Mesenchymal stem cell (in vitro differentiated cells and primary cell): ENCODE data around the gene CAPZB.
A peak's percentile ranks its signal among the peaks of the same experiment; 100 is the strongest.

Experiments
- DNase-seq: peaks from one replicate; pipeline ENCODE4 v3.0.0-alpha.2; 2013
- H2AFZ ChIP-seq: one replicate; pipeline ENCODE4 v1.6.1; 2013; ENCODE audit warnings: low read depth, mild to moderate bottlenecking, control low read depth, inconsistent platforms, low read length, moderate library complexity
- H2AK5ac ChIP-seq: 2 replicates; pipeline ENCODE4 v1.6.1; 2013; ENCODE audit warnings: low read length, moderate library complexity, mild to moderate bottlenecking, inconsistent platforms; ENCODE audit not compliant: severe bottlenecking
- H2BK120ac ChIP-seq: one replicate; pipeline ENCODE4 v1.6.1; 2013; ENCODE audit warnings: low read depth, mild to moderate bottlenecking, inconsistent platforms, low read length, moderate library complexity
- H2BK12ac ChIP-seq, 2 experiments: one replicate each; pipeline ENCODE4 v1.6.1; 2013; ENCODE audit warnings: inconsistent platforms in 2 of 2, low read length in 2 of 2, mild to moderate bottlenecking in 2 of 2, moderate library complexity in 2 of 2, control low read depth in 1 of 2
- H2BK15ac ChIP-seq: one replicate; pipeline ENCODE4 v1.6.1; 2013; ENCODE audit warnings: mild to moderate bottlenecking, low read depth, inconsistent platforms; ENCODE audit not compliant: poor library complexity, severe bottlenecking
- H2BK5ac ChIP-seq: 2 replicates; pipeline ENCODE4 v1.6.1; 2013; ENCODE audit warnings: low read depth, mild to moderate bottlenecking, low read length, control low read depth, inconsistent platforms; ENCODE audit not compliant: poor library complexity, severe bottlenecking
- H3K14ac ChIP-seq, 2 experiments: one replicate each; pipeline ENCODE4 v1.6.1; 2013; ENCODE audit warnings: inconsistent platforms in 2 of 2, low read length in 2 of 2, control low read depth in 1 of 2, mild to moderate bottlenecking in 1 of 2, moderate library complexity in 1 of 2
- H3K18ac ChIP-seq, 2 experiments: one replicate each; pipeline ENCODE4 v1.6.1; 2013; ENCODE audit warnings: inconsistent platforms in 2 of 2, low read length in 2 of 2, control low read depth in 1 of 2, low read depth in 1 of 2, mild to moderate bottlenecking in 1 of 2
- H3K23ac ChIP-seq, 2 experiments: one replicate each; pipeline ENCODE4 v1.6.1; 2013; ENCODE audit warnings: inconsistent platforms in 2 of 2, low read length in 2 of 2, mild to moderate bottlenecking in 2 of 2, moderate library complexity in 2 of 2, control low read depth in 1 of 2
- H3K27ac ChIP-seq: 2 replicates; pipeline ENCODE4 v1.5.1; 2013; ENCODE audit warnings: mild to moderate bottlenecking, moderate library complexity, low read length, control low read depth, inconsistent platforms; ENCODE audit not compliant: poor library complexity, severe bottlenecking
- H3K27me3 ChIP-seq, 2 experiments: 2 replicates each; pipeline versions ENCODE4 v1.6.1 to v1.7.0; 2013; ENCODE audit warnings: low read length in 2 of 2, mild to moderate bottlenecking in 2 of 2, moderate library complexity in 2 of 2, control low read depth in 1 of 2, inconsistent platforms in 1 of 2; ENCODE audit not compliant: control insufficient read depth in 1 of 2, insufficient read depth in 1 of 2
- H3K36me3 ChIP-seq, 2 experiments: 2 replicates each; pipeline versions ENCODE4 v1.6.1 to v1.7.0; 2013; ENCODE audit warnings: low read length in 2 of 2, control low read depth in 1 of 2, inconsistent platforms in 1 of 2, low read depth in 1 of 2, mild to moderate bottlenecking in 1 of 2; ENCODE audit not compliant: insufficient read depth in 2 of 2, control insufficient read depth in 1 of 2
- H3K4ac ChIP-seq, 2 experiments: one replicate each; pipeline ENCODE4 v1.6.1; 2013; ENCODE audit warnings: inconsistent platforms in 2 of 2, low read length in 2 of 2, mild to moderate bottlenecking in 2 of 2, moderate library complexity in 2 of 2, control low read depth in 1 of 2, low read depth in 1 of 2
- H3K4me1 ChIP-seq: 2 replicates; pipeline ENCODE4 v1.6.1; 2013; ENCODE audit warnings: low read depth, low read length, control low read depth; ENCODE audit not compliant: control insufficient read depth, insufficient read depth
- H3K4me2 ChIP-seq: 2 replicates; pipeline ENCODE4 v1.6.1; 2013; ENCODE audit warnings: low read length, mild to moderate bottlenecking, inconsistent platforms; ENCODE audit not compliant: poor library complexity, severe bottlenecking
- H3K4me3 ChIP-seq, 2 experiments: 2 replicates each; pipeline versions ENCODE4 v1.5.1 to v1.7.0; 2013; ENCODE audit warnings: low read length in 2 of 2, mild to moderate bottlenecking in 2 of 2, control low read depth in 1 of 2, low read depth in 1 of 2; ENCODE audit not compliant: insufficient read depth in 1 of 2
- H3K79me1 ChIP-seq: replicated peaks from 2 replicates; pipeline ENCODE4 v1.6.1; 2013; ENCODE audit warnings: mild to moderate bottlenecking, control low read depth, low read length, inconsistent platforms; ENCODE audit not compliant: poor library complexity, severe bottlenecking
- H3K9ac ChIP-seq: 2 replicates; pipeline ENCODE4 v1.7.0; 2013; ENCODE audit warnings: mild to moderate bottlenecking, low read length, moderate library complexity
- H3K9me3 ChIP-seq: 2 replicates; pipeline ENCODE4 v1.7.0; 2013; ENCODE audit warnings: mild to moderate bottlenecking, low read length; ENCODE audit not compliant: control insufficient read depth
- H4K8ac ChIP-seq: one replicate; pipeline ENCODE4 v1.6.1; 2013; ENCODE audit warnings: inconsistent platforms, mild to moderate bottlenecking, low read length, moderate library complexity
- H4K91ac ChIP-seq: one replicate; pipeline ENCODE4 v1.6.1; 2013; ENCODE audit warnings: mild to moderate bottlenecking, low read length, inconsistent platforms
- WGBS: methylation state at CpG from one replicate; pipeline ENCODE4 v1.1.7; 2013; ENCODE audit warnings: mixed read lengths; 5-methylcytosine and 5-hydroxymethylcytosine counted together

The CAPZB gene

GRCh38 chr1:19432943-19433718, 52.2 kb downstream of the CAPZB start:
- H2BK15ac ChIP-seq: no peak overlapping the region
- H2AK5ac ChIP-seq: no peak overlapping the region
- no peak overlapping the region for H4K91ac ChIP-seq
- no peaks in the 10 kb centered on the region for H3K9me3 ChIP-seq
- peak overlapping the region; percentile 3 to 43 for H2BK12ac ChIP-seq
- H3K4me3 ChIP-seq: no peak overlapping the region
- H3K23ac ChIP-seq: no peak overlapping the region
- peak overlapping the region in 1 of 2 experiments; percentile 20 for H3K4ac ChIP-seq
- H2AFZ ChIP-seq: no peak overlapping the region
- no peak overlapping the region for H4K8ac ChIP-seq
- no peaks in the 10 kb centered on the region for H3K27me3 ChIP-seq
- peak overlapping the region; percentile 18 to 41 for H3K18ac ChIP-seq
- H3K14ac ChIP-seq: no peak overlapping the region
- DNase-seq: peak; percentile 71
- peaks cover 4% of the 10 kb centered on the region for H3K79me1 ChIP-seq
- 69% methylated on average over 13 of the region's 15 CpGs for WGBS
- H2BK5ac ChIP-seq: no peak overlapping the region
- H3K4me1 ChIP-seq: peaks cover 38% of the 10 kb centered on the region
- no peak overlapping the region for H2BK120ac ChIP-seq
- H3K9ac ChIP-seq: peak overlapping the region; percentile 20
- peaks cover 7 to 29% of the 10 kb centered on the region in 2 experiments for H3K36me3 ChIP-seq
- H3K4me2 ChIP-seq: no peak overlapping the region
- peak overlapping the region; percentile 29 for H3K27ac ChIP-seq

- H2BK15ac ChIP-seq: peak overlapping the region; percentile 77
Measured at GRCh38 chr1:19430121-19431068, 54.9 kb downstream of the CAPZB start.

GRCh38 chr1:19429611-19430010, 55.7 kb downstream of the CAPZB start:
- no peak overlapping the region for H2BK15ac ChIP-seq
- H2BK5ac ChIP-seq: no peak overlapping the region
- peak overlapping the region in 1 of 2 experiments; percentile 57 for H3K23ac ChIP-seq
- H3K27me3 ChIP-seq: no peaks in the 10 kb centered on the region
- H3K4me1 ChIP-seq: peaks cover 26% of the 10 kb centered on the region
- no peak overlapping the region for H4K8ac ChIP-seq
- 87% methylated on average over 4 of the region's 4 CpGs for WGBS
- DNase-seq: peak; percentile 50
- H3K4ac ChIP-seq: peak overlapping the region; percentile 39 to 85
- H3K14ac ChIP-seq: no peak overlapping the region
- H3K4me2 ChIP-seq: no peak overlapping the region
- peak overlapping the region; percentile 16 to 91 for H3K18ac ChIP-seq
- peak overlapping the region; percentile 84 for H4K91ac ChIP-seq
- no peaks in the 10 kb centered on the region for H3K9me3 ChIP-seq
- H3K4me3 ChIP-seq: peak overlapping the region in 1 of 2 experiments; percentile 3
- H2BK12ac ChIP-seq: peak overlapping the region; percentile 80 to 90
- peak overlapping the region; percentile 70 for H3K9ac ChIP-seq
- peaks cover 8% of the 10 kb centered on the region for H3K79me1 ChIP-seq
- no peak overlapping the region for H2AFZ ChIP-seq
- peak overlapping the region; percentile 63 for H3K27ac ChIP-seq
- H2BK120ac ChIP-seq: peak overlapping the region; percentile 38
- H2AK5ac ChIP-seq: peak overlapping the region; percentile 49
- H3K36me3 ChIP-seq: peaks cover 0 to 8% of the 10 kb centered on the region in 2 experiments

More at GRCh38 chr1:19430121-19431068, 54.9 kb downstream of the CAPZB start:
- WGBS: 67% methylated on average over 16 of the region's 16 CpGs
- Histone ChIP-seq H2BK120ac (peak overlapping the region; percentile 38), H2AK5ac (no peak overlapping the region), H2AFZ (no peak overlapping the region), H3K4me2 (no peak overlapping the region), H3K18ac (peak overlapping the region; percentile 23 to 91), H3K27ac (peak overlapping the region; percentile 63), H3K14ac (peak overlapping the region in 1 of 2 experiments; percentile 19), H3K27me3 (no peaks in the 10 kb centered on the region), H3K79me1 (peaks cover 6% of the 10 kb centered on the region), H2BK5ac (no peak overlapping the region), H3K9me3 (no peaks in the 10 kb centered on the region), H3K4me3 (peak overlapping the region in 1 of 2 experiments; percentile 3), H3K9ac (peak overlapping the region; percentile 70), H2BK12ac (peak overlapping the region in 1 of 2 experiments; percentile 23), H3K4ac (peak overlapping the region in 1 of 2 experiments; percentile 85), H4K8ac (peak overlapping the region; percentile 23), H4K91ac (peak overlapping the region; percentile 19), H3K4me1 (peaks cover 26% of the 10 kb centered on the region), H3K23ac (no peak overlapping the region), H3K36me3 (peaks cover 0 to 8% of the 10 kb centered on the region in 2 experiments)
- peak; percentile 88 for DNase-seq
